GM23248 (cell line): Measurements from ENCODE around the gene HIF1AN.

ENCODE experiments used
- EZH2 ChIP-seq: fragments of 200-600 bp; sonication (generic); IDR thresholded peaks from 2 replicates; pipeline ENCODE4 v1.6.1; 2018; ENCODE audit warnings: antibody characterized with exemption, mild to moderate bottlenecking; ENCODE audit not compliant: insufficient read depth, poor library complexity, severe bottlenecking
- EZH2phosphoT487 ChIP-seq: fragments of 200-600 bp; sonication (generic); IDR thresholded peaks from 2 replicates; pipeline ENCODE4 v1.6.1; 2018; ENCODE audit warnings: antibody characterized with exemption, moderate library complexity, mild to moderate bottlenecking, low read depth; ENCODE audit not compliant: insufficient read depth

GRCh38 chr10:100522945-100523344 is 12.8 kb upstream of the HIF1AN start:
- no peak for TF ChIP-seq EZH2phosphoT487
- TF ChIP-seq EZH2 = no peak
